Fibroblast of upper back skin (primary cell): ENCODE results near the gene DNAL1.
"Not testable (repeated sequence)": the region's sequence is repeated elsewhere in the genome, so short reads cannot be mapped to it uniquely, and the experiment has no call there.

Source experiments
- DNase-seq: peaks from one replicate; pipeline ENCODE4 v3.0.0-alpha.2; 2013

The DNAL1 gene

DNA sequence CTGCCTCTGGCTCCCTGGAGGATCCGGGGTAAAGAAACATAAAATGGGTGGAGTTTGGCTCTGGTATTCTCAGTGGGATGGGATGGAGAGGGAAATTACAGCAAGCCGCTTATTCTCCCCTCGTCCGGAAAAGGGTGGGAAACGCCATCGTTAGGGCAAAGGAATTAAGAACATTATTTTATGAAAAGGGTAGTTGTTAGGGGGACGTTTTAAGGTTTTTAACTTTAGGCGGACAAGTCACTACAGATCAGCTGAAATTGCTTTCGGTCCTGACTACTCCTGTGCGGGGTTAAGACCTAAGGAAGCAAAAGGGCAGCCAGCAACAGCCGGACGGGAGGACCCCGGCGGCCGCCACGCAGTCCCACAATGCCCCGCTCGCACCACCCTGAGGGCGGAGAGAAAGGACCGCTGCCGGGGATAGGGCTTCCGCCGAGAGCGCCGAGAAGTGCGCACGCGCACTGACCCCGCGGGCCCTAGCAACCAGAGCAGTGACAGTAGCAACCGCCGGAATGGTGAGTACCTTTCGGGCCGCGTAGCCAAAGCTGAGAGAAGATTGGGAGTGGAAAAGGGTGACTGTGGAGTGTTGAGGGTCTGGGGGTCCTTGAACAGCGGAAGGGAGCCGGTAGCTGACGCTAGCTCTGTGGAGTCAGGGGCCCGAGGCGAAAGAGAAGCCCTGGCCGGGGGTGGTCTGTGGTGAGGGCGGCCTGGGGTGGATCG lies at the start of gene DNAL1:
TSS of gene DNAL1 (plus strand) at position 456 of the 717 bp plus-strand sequence. CDS start at position 510, 54 bp downstream.
- DNase-seq, result peak; percentile 90

DNA sequence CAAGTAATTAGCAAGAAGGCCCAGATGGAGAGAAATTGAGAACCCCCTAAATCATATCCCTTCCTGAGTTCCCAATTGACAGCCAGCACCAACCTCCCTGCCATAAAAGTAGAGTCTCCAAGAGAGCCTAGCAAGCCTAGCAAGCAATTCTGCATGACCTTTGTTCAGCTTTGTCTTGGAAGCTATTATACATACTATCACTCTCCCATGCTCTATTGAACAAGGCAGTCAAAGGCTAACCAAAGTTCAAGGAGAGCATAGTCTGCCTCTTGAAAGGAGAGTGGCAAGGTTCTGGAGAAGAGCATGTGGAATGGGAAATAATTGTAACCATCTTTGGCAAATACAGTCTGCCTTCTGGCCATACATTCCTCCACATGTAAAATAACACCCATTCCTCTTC lies 45.3 kb upstream of the DNAL1 start:
- no peak for DNase-seq

- no peak for DNase-seq
Measured at GRCh38 chr14:73602994-73603393, 41.8 kb upstream of the DNAL1 start.

DNA sequence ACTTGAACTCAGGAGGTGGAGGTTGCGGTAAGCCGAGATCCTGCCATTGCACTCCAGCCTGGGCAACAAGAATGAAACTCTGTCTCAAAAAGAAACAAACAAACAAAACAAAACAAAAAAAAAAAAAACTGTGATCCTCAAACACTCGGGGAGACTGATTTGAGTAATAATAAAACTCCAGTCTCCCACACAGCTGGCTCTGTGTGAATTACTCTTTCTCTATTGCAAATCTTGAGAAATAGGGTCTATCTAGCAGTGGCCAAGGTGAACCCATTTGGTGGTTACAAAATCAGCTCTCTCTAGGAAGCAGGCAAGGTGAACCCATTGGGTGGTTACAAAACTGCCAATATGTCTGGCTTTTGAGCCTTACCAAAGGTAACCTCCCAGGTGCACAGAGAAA lies 38.5 kb upstream of the DNAL1 start:
- DNase-seq, result no peak

DNA sequence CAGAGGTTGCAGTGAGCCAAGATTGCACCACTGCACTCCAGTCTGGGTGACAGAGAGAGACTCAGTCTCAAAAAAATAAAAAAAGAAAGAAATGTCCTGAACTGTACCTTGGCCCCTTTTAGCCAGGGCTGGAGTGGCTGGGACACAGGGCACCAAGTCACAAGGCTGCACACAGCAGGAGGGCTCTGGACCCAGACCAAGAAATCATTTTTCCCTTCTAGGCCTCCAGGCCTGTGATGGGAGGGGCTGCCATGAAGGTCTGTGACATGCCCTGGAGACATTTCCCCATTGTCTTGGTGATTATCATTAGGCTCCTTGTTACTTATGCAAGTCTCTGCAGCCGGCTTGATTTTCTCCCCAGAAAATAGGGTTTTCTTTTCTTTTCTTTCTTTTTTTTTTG lies 37.5 kb upstream of the DNAL1 start:
- no peak for DNase-seq

DNA sequence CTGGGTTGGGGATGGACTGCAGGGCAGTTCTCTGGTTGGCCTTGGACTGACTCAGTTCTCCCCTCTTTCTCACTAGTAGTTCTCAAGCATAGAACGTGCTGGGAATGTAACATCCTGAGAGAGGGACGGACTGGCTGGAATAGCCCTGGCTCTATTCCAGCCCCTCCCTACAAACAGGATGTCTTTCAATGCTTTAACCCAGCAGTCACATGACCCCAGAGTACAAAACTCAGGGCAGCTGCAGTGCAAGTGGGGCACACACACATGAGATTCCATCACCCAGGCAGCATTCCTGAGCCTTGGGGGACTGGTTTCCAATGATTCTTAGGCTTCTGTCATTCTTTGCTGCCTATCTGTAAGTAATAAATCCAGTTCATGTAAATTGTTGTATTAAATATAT lies 34.1 kb upstream of the DNAL1 start:
- peak; percentile 29 for DNase-seq

DNA sequence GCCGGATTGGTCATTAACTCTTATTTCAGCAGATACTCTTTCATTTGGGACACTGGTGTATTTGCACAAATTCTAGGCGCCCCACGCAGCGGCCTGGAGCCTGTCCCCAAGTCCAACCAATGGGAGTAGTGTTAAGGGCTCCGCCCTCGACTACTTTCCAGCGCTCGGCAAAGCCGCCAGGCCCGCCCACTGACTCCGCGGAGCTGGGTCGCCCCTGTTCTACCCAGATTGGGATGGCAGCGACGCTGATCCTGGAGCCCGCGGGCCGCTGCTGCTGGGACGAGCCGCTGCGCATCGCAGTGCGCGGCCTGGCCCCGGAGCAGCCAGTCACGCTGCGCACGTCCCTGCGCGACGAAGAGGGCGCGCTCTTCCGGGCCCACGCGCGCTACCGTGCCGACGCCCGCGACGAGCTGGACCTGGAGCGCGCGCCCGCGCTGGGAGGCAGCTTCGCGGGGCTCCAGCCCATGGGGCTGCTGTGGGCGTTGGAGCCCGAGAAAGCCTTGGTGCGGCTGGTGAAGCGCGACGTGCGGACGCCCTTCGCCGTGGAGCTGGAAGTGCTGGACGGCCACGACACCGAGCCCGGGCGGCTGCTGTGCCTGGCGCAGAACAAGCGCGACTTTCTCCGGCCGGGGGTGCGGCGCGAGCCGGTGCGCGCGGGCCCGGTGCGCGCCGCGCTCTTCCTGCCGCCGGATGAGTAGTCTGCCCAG lies 32.3 kb upstream of the DNAL1 start, which contains the start of gene ACOT6:
TSS of gene ACOT6 (plus strand) at position 179 of the 707 bp plus-strand sequence. CDS start at position 234, 55 bp downstream.
- peak; percentile 61 for DNase-seq

DNA sequence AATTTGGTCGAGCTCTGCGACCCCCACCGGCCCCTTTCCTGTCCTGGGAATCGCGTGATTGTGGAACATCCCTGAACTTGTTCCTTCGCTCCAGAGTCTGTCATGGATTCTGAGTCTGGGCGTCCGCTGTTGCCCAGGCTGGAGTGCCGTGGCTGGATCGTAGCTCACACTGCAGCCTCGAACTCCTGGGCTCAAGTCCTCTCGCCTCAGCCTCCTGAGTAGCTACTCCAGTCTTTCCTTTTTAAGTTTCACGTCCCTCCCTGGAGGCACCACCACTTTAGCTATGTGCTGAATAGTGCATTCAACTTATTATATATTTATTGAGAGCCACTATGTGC lies 31.8 kb upstream of the DNAL1 start:
- DNase-seq, result no peak

DNA sequence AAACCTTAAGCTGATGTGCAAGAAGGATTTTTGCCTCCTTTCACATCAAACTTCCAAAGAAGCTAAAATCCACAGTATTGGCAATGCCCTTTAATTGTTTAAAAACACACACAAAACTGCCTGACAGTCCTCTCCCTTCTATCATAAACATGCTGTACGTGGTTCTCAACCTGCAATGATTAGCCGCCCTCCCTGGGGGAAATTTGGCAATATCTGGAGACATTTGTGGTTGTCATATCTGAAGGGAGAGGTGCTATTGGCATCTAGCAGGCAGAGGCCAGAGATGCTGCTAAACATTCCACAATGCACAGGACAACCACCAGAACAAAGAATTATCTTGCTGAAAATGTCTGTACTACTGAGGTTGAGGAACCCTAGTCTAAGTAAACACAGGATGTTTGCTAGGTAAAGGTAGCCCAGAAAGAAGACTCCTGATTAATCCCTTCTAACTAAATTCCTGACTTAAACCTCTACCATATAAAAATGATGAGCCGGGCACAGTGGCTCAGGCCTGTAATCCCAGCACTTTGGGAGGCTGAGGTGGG lies 31.3 kb upstream of the DNAL1 start:
- DNase-seq, result no peak

DNA sequence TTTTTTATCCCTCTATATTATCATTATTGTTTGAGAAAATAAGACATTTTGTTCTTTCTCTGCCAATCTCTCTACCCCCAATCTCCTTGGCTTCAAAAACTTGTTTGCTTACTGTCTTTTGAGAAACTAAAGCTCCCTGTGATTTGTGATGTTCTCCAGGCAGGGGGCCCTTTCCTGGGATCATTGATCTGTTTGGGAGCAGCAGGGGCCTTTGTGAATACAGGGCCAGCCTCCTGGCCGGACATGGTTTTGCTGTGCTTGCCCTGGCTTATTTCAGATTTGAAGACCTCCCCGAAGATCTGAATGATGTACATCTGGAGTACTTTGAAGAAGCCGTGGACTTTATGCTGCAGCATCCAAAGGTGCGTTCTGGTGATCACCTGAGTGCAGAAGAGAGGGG lies 28.0 kb upstream of the DNAL1 start:
- DNase-seq, result no peak

DNA sequence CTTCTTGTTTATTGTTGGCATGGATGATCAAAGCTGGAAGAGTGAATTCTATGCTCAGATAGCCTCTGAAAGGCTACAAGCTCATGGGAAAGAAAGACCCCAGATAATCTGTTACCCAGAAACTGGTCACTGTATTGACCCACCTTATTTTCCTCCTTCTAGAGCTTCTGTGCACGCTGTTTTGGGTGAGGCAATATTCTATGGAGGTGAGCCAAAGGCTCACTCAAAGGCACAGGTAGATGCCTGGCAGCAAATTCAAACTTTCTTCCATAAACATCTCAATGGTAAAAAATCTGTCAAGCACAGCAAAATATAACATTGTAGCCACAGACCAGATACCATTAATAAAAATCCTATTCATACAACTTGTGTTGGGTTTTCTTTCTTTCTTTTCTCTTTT lies 25.3 kb upstream of the DNAL1 start:
- DNase-seq, result no peak

DNA sequence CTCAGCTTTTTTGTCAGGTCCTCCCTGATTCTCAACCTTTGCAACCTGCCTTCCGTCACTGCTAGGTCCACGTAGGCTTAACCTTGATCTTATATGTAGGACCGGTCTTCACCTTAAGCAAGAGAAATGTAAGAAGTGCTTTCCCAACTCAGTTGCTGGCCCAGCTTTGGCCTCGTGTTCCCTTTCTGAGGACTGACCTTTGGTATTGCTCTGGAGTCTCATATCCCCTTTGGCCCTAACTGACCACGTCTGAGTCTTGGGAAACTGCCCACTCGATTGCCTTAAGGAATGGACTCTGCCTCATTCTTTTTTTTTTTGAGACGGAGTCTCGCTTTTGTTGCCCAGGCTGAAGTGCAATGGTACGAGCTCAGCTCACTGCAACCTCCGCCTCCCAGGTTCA lies 24.5 kb upstream of the DNAL1 start:
- DNase-seq, result no peak

DNA sequence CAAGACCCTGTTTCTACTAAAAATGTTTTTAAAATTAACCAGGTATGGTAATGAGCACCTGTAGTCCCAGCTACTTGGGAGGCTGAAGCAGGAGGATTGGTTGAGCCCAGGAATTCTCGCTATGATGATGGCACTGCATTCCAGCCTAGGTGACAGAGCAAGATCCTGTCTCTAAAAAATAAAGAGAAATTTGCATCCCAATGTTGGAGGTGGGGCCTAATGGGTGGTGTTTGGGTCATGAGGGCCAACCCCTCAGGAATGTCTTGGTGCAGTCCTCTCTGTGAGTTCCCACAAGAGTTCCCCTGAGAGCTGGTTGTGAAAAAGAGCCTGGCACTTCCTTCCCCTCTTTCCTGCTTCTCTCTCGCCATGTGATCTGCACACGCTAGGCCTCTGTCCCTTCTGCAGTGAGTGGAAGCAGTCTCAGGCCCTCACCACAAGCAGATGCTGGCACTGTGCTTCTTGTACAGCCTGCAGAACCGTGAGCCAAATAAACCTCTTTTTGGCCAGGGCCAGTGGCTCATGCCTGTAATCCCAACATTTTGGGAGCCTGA lies 21.2 kb upstream of the DNAL1 start:
- no peak for DNase-seq

- no peak for DNase-seq
Measured at GRCh38 chr14:73625706-73626105, 19.1 kb upstream of the DNAL1 start.

- no peak for DNase-seq
Measured at GRCh38 chr14:73627151-73627558, 17.6 kb upstream of the DNAL1 start.

DNA sequence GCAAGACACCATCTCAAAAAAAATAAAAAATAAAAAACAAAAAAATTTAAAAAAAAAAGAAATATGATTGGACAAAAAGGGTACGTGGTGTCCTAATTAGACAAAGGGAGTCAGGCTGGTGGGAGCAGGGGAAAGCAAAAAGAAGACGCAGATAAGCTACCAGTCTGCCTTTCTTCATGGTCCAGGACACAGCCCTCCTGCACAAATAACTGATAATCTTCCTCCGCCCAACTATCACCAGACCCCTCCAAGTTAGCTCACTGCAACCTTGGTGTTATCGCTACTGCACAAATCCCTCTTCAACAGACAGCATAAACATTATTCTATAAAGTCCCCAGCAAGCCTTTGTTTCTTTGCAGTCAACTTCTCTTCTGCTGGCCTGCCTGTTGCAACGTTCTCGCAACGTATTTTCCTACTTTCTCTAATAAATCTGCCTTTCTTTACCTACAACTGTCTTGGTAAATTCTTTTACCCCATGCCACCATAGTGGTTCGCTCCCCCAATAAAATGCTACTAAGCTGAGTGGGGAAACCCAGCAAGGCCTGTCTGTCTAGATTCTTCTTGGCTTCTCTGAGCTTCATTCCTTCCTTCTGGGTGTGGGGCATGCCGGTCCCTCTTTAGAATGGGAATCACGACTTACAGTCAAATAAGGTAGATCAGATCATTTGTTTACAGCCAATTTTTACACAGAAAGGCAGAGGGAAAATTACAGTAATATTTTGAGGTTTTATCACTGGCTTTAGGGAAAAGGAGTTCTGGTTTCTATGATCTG lies 14.6 kb upstream of the DNAL1 start:
- DNase-seq, result no peak

- peak; percentile 68 for DNase-seq
Measured at GRCh38 chr14:73633116-73634010, 11.4 kb upstream of the DNAL1 start.

DNA sequence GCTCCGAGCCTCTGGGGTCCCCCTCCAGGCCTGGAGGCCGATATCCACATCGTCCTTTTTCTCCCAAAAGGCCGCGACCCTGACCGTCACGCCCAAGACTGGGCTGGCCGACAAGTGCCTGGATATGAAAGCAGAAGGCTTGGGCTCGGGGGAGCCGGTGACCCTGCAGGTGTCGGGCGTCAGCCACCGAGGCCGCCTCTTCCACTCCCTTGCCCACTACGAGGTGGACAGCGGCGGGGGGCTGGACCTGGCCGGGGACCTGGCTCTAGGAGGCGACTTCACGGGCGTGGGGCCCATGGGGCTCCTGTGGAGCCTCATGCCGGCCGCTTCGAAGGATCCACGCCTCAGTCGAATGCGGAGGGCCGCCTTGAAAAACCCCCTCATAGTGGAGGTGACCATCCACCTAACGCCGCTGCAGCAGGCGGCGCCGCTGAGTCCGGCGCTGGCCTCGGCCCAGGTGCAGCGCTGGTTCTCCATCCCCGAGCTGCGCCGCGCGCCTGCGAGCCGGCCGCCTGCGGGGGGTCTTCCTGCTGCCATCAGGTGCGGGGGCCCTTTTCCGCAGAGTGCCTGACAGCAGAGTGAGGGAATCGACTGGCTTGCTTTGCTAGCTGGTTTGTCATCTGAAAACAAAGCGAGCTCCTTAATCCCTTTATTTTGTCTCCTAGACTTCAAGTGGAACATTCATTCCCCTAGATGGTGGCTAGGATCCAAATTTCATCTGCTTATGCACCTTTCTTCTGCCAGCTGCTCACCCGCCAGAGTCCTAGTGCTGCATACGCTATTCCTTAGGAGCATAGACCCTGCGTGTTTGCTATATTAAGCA lies 10.6 kb upstream of the DNAL1 start:
- DNase-seq, result no peak

- not testable (repeated sequence) for DNase-seq
Measured at GRCh38 chr14:73636355-73636754, 8.4 kb upstream of the DNAL1 start.

DNA sequence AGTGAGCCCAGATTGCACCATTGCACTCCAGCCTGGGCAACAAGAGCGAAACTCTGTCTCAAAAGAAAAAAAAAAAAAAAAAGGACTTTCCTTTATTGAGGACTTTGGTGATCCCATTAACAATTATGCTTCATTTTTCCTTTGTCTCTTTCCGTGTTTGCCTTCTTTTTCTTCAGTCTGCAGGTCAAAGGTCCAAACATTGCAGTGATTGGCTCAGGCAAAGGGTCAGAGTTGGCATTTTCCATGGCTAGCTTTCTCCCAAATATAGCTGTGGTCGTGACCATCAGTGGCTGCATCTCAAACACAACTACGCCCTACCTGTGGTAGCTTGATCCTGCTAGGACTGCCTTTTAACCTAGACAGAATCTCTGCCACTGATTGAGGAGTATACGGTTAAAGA lies 7.0 kb upstream of the DNAL1 start:
- DNase-seq, result no peak

- no peak for DNase-seq
Measured at GRCh38 chr14:73640796-73641365, 3.9 kb upstream of the DNAL1 start.
